GM12891 (cell line): ENCODE results near the gene DEGS1.

ENCODE experiments used
- POLR2A ChIP-seq: IDR thresholded peaks from 2 replicates; pipeline ENCODE4 v1.6.1; 2011; ENCODE audit warnings: low read depth, low read length, control low read depth
- POLR2AphosphoS5 ChIP-seq: IDR thresholded peaks from 2 replicates; pipeline ENCODE4 v1.6.1; 2011; ENCODE audit warnings: low read depth, low read length, control low read depth
- POU2F2 ChIP-seq: IDR thresholded peaks from 2 replicates; pipeline ENCODE4 v1.6.1; 2011; ENCODE audit warnings: low read depth, mild to moderate bottlenecking, control low read depth, low read length, moderate library complexity
- SPI1 ChIP-seq: IDR thresholded peaks from 2 replicates; pipeline ENCODE4 v1.6.1; 2011; ENCODE audit warnings: low read depth, low read length, control low read depth
- TAF1 ChIP-seq: IDR thresholded peaks from 2 replicates; pipeline ENCODE4 v1.6.1; 2011; ENCODE audit warnings: low read depth, low read length, control low read depth

GRCh38 chr1:224205438-224205840 is 22.4 kb downstream of the DEGS1 start:
- TF ChIP-seq POLR2A (0 out of 2 replicates have a peak, but pooled peaks have one; percentile 6), POLR2AphosphoS5 (no peak), SPI1 (peak; percentile 53), TAF1 (no peak), POU2F2 (no peak)
